Nephron progenitor cell (in vitro differentiated cells): ENCODE measurements around the gene KAT8.

Source experiments
- DNase-seq: peaks from one replicate; pipeline ENCODE4 v3.0.0; 2021
- H3K27ac Mint-ChIP-seq: 2 replicates; pipeline ENCODE4 v1.8.0; 2021; ENCODE audit warnings: mild to moderate bottlenecking, moderate library complexity, mixed read lengths
- H3K27me3 Mint-ChIP-seq: 2 replicates; pipeline ENCODE4 v1.8.0; 2021; ENCODE audit warnings: mild to moderate bottlenecking, low read depth, mixed read lengths; ENCODE audit not compliant: poor library complexity
- H3K36me3 Mint-ChIP-seq: 2 replicates; pipeline ENCODE4 v1.8.0; 2021; ENCODE audit warnings: low read depth, mixed read lengths
- H3K4me1 Mint-ChIP-seq: 2 replicates; pipeline ENCODE4 v1.8.0; 2021; ENCODE audit warnings: mixed read lengths
- H3K4me3 Mint-ChIP-seq: 2 replicates; pipeline ENCODE4 v1.8.0; 2021; ENCODE audit warnings: mild to moderate bottlenecking, moderate library complexity, mixed read lengths
- H3K9me3 Mint-ChIP-seq: 2 replicates; pipeline ENCODE4 v1.8.0; 2021; ENCODE audit warnings: mild to moderate bottlenecking, moderate library complexity, mixed read lengths
- TF ChIP-seq, protein P1 (sequence below): fragments of 200-600 bp; sonication (generic); IDR thresholded peaks from 2 replicates; pipeline ENCODE4 v1.5.0; 2021; ENCODE audit warnings: antibody characterized with exemption

Gene KAT8

DNA sequence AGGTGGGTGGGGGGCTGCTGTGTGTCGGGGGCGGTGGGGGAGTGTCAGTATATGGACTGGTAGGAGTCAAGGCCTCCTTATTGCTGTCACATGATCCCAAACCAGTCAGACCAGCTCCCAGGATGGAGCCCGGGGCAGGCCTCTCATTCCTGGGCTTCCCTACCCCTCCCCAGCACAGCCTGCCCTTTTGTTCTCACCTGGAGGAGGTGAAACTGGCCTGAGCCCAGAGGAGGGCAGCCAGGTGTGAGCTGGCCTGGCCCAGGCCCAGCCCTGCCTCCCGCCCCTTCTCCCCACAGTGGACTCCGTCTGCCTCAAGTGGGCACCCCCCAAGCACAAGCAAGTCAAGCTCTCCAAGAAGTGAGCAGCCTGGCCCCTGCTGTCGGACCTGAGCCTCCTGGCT, 13.4 kb downstream of the KAT8 start:
- no peak for DNase-seq
- no peak overlapping the region for H3K27ac Mint-ChIP-seq
- no peaks in the 10 kb centered on the region for H3K9me3 Mint-ChIP-seq
- H3K27me3 Mint-ChIP-seq, result peaks cover 3% of the 10 kb centered on the region
- no peaks in the 10 kb centered on the region for H3K36me3 Mint-ChIP-seq
- H3K4me1 Mint-ChIP-seq, result peaks cover 29% of the 10 kb centered on the region
- H3K4me3 Mint-ChIP-seq, result no peak overlapping the region
- TF ChIP-seq, protein P1, sequence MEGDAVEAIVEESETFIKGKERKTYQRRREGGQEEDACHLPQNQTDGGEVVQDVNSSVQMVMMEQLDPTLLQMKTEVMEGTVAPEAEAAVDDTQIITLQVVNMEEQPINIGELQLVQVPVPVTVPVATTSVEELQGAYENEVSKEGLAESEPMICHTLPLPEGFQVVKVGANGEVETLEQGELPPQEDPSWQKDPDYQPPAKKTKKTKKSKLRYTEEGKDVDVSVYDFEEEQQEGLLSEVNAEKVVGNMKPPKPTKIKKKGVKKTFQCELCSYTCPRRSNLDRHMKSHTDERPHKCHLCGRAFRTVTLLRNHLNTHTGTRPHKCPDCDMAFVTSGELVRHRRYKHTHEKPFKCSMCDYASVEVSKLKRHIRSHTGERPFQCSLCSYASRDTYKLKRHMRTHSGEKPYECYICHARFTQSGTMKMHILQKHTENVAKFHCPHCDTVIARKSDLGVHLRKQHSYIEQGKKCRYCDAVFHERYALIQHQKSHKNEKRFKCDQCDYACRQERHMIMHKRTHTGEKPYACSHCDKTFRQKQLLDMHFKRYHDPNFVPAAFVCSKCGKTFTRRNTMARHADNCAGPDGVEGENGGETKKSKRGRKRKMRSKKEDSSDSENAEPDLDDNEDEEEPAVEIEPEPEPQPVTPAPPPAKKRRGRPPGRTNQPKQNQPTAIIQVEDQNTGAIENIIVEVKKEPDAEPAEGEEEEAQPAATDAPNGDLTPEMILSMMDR, result no peak

DNA sequence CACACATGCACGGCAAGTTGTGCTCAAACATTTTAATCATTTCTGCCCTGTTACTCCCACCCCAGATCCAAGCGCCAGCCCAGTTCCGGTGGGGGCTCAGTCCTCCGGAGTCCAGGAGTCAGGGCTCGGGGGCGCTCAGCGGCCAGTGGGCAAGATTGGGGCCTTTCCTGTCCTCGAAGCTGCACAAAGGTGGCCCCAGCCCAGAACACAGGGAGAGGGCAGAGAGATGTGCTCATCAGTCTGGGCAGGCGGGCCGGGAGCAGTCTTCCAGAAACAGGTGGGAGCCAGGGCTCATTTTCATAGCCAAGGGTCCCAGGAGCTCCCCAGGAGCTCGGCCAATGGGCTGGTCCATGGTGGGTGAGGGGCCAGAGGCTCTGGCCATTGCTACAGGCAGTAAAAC, 14.0 kb downstream of the KAT8 start:
- H3K27ac Mint-ChIP-seq, result no peak overlapping the region
- peaks cover 34% of the 10 kb centered on the region for H3K4me1 Mint-ChIP-seq
- no peaks in the 10 kb centered on the region for H3K36me3 Mint-ChIP-seq
- H3K4me3 Mint-ChIP-seq, result no peak overlapping the region
- no peaks in the 10 kb centered on the region for H3K9me3 Mint-ChIP-seq
- TF ChIP-seq, protein P1, result no peak
- peaks cover 3% of the 10 kb centered on the region for H3K27me3 Mint-ChIP-seq
- no peak for DNase-seq

DNA sequence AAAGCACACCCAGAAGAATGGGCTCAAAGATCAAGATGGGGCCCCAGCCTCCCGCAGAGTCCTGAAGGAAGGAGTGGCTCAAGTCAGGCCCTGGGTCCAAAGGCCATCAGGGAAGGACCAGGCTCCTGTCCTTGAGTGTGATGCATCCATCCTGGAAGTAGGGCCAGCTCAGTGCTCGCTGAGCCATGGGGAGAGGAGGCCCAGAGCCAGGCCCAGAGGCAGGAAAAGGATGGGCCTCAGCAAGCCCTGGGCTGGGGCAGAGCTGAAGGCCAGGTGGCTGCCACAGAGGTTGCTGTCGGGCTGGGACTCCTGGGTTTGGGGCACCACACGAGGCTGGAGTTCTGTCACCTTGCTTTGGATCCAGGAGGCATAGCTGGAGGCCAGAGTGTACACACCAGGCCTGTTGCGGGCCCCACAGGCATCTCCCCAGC, 14.4 kb downstream of the KAT8 start:
- Mint-ChIP-seq H3K4me3 (no peak overlapping the region), H3K9me3 (no peaks in the 10 kb centered on the region), H3K27me3 (peaks cover 3% of the 10 kb centered on the region), H3K27ac (no peak overlapping the region), H3K36me3 (no peaks in the 10 kb centered on the region), H3K4me1 (peaks cover 34% of the 10 kb centered on the region)
- TF ChIP-seq, protein P1, result no peak
- no peak for DNase-seq

DNA sequence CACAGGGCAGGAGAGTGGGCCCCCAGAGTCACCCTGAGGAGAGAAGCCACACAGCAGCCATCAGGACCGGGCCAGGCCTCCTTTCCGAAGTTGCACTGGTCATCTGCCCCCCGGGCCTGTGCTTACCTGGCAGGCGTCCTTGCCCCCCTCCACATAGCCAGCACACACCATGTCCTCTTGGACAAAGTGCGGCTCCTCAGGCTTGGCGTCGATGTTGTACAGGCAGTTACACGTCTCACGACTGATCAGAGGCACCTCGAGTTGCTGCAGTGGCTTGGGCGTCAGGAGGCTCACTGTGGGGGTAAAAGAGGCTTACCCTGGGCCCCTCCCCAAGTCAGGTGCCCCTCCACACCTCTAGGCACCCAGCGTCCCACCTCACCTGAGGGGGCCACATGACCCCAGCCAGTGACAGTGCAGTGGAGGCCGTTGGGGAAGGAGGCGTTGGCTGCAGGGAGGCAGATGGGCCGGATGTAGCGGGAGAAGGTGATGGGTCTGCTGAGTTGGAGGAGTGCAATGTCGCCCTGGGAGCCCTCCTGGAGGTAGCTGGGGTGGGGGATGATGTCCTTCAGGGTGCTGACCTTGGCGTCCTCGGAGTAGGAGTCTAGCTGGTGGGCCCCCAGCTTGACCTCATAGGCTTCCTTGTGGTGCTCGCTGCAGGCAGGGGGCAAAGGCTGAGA, 15.0 kb downstream of the KAT8 start:
- Mint-ChIP-seq H3K27me3 (peaks cover 3% of the 10 kb centered on the region), H3K4me1 (peaks cover 34% of the 10 kb centered on the region), H3K27ac (no peak overlapping the region), H3K36me3 (no peaks in the 10 kb centered on the region), H3K9me3 (no peaks in the 10 kb centered on the region), H3K4me3 (no peak overlapping the region)
- TF ChIP-seq, protein P1, result no peak
- no peak for DNase-seq

DNA sequence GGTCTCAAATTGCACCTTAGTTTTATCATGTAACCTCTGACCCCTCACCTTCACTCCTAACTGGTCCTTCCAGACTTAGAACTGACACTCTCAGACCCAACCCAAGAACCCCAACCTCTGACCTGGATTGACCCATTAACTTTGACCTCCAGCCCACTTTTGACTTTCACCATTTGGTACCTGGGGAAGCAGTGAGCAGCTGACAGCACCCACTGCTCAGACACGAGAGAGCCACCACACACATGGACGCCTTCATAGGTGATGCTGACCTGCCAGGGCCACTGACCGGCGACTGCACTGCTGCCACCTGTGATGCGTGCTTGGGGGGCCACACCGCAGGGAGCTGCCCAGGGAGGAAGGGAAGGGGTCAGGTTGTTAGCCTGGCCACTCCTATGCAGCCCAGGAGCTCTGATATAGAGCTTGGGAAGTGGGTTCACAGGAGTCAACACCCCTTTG, 15.6 kb downstream of the KAT8 start:
- no peak overlapping the region for H3K4me3 Mint-ChIP-seq

More for the DNA sequence above, 15.6 kb downstream of the KAT8 start:
- Mint-ChIP-seq H3K36me3 (no peaks in the 10 kb centered on the region), H3K4me1 (peaks cover 35% of the 10 kb centered on the region), H3K27me3 (peaks cover 3% of the 10 kb centered on the region), H3K27ac (no peak overlapping the region), H3K9me3 (no peaks in the 10 kb centered on the region)
- TF ChIP-seq, protein P1, result no peak
- DNase-seq, result no peak
